ENCODE results near the gene MYLIP. TPM values are rescaled to one million over a fixed set of nuclear protein-coding genes. Genes with fewer than 3 reads are reported as not detected.

MYLIP gene
- total and polyA plus RNA-seq, 2 of the 4 experiments (the other 2 are of a cell fraction) = 1.8 to 3.2 TPM

DNA sequence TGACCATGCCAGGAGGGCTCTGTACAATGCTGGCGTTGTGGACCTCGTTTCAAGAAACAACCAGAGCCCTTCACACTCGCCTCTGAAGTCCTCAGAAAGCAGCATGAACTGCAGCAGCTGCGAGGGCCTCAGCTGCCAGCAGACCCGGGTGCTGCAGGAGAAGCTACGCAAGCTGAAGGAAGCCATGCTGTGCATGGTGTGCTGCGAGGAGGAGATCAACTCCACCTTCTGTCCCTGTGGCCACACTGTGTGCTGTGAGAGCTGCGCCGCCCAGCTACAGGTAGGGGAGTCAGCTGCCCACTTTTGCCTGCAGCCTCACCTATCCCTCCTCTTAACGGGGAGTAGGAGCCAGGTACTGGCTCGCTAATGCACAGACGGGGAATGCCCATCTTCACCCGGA lies 16.2 kb downstream of the MYLIP start:
- Histone ChIP-seq H4K8ac (ENCODE audit: low read depth in 2 of 2, low read length in 2 of 2) (no peak overlapping the region), H3K9me3 (ENCODE audit: control insufficient read depth, insufficient read depth, low read length) (peaks cover 3% of the 10 kb centered on the region; the same call in 1 of the 2 replicates), H3K4me2 (ENCODE audit: low read depth, low read length) (no peak overlapping the region), H2AFZ (replicated peaks; ENCODE audit: low read length, poor library complexity) (no peak overlapping the region), H2AK9ac (replicated peaks; ENCODE audit: low read depth, low read length, poor library complexity) (no peak overlapping the region), H3K56ac (ENCODE audit: extremely low read depth, insufficient read depth, low read length) (no peak overlapping the region), H2BK15ac (ENCODE audit: low read depth, low read length) (no peak overlapping the region), H3K14ac (replicated peaks; ENCODE audit: low read depth, low read length) (no peak overlapping the region), H3K4ac (ENCODE audit: low read depth, low read length) (no peak overlapping the region), H3K23ac (ENCODE audit: low read depth, low read length) (no peak overlapping the region), H4K5ac (ENCODE audit: low read depth, low read length) (no peak overlapping the region), H2BK120ac (ENCODE audit: low read depth, low read length) (no peak overlapping the region), H2AK5ac (ENCODE audit: low read depth, low read length) (no peak overlapping the region), H3K9ac (ENCODE audit: low read depth, low read length) (no peak overlapping the region), H3K4me3 (ENCODE audit: insufficient read depth, low read depth, low read length) (no peak overlapping the region), H3K27ac (ENCODE audit: insufficient read depth, low read length) (no peak overlapping the region), H2BK5ac (ENCODE audit: low read depth, low read length, poor library complexity, severe bottlenecking) (no peak overlapping the region), H3K9me1 (ENCODE audit: insufficient read depth, low read length) (no peaks in the 10 kb centered on the region; the same call in 1 of the 2 replicates), H3K18ac (ENCODE audit: low read depth, low read length) (no peak overlapping the region), H2BK20ac (ENCODE audit: low read depth, low read length) (no peak overlapping the region), H4K91ac (ENCODE audit: insufficient read depth, low read depth, low read length) (no peak overlapping the region), H3K36me3 (ENCODE audit: control insufficient read depth, insufficient read depth, low read length) (peaks cover 47% of the 10 kb centered on the region), H3K79me1 (ENCODE audit: low read depth in 1 of 2, low read length in 2 of 2) (peaks cover under 1 to 3% of the 10 kb centered on the region in 2 experiments; a peak in 2 of 4 replicates), H4K20me1 (ENCODE audit: insufficient read depth, low read length) (peaks cover 4% of the 10 kb centered on the region; the same call in 1 of the 2 replicates), H3K27me3 (ENCODE audit: control insufficient read depth, insufficient read depth, low read length) (peaks cover 8% of the 10 kb centered on the region), H3K4me1 (ENCODE audit: control insufficient read depth, insufficient read depth, low read length) (no peaks in the 10 kb centered on the region; the same call in 1 of the 2 replicates)
- WGBS, 2 experiments (ENCODE audit: extremely low coverage in 2 of 2, insufficient read length in 1 of 2) = 86% methylated on average over 6 of the region's 13 CpGs; no CpG with 5 or more reads in 1 of the 2 experiments
- no peak for ATAC-seq (ENCODE audit: low read depth)
- BruUV-seq (replicated peaks) = no TSS peak
- in situ Hi-C loops (cut with MboI; ENCODE audit: low sequenced_read_pairs) = no loop called here
- no peak for TF ChIP-seq NFE2L2 (IDR thresholded peaks at IDR 0.05; ENCODE audit: low read depth, low read length)
- no peak for TF ChIP-seq CHD1 (IDR thresholded peaks at IDR 0.05; ENCODE audit: low read depth, low read length)
- TF ChIP-seq RAD21 (IDR thresholded peaks at IDR 0.05; ENCODE audit: low read length) = no peak
- no peak for TF ChIP-seq SMC3 (IDR thresholded peaks at IDR 0.05; ENCODE audit: low read depth, low read length)
- no peak for TF ChIP-seq RFX5 (IDR thresholded peaks at IDR 0.05; ENCODE audit: low read depth, low read length)
- TF ChIP-seq, protein P1, sequence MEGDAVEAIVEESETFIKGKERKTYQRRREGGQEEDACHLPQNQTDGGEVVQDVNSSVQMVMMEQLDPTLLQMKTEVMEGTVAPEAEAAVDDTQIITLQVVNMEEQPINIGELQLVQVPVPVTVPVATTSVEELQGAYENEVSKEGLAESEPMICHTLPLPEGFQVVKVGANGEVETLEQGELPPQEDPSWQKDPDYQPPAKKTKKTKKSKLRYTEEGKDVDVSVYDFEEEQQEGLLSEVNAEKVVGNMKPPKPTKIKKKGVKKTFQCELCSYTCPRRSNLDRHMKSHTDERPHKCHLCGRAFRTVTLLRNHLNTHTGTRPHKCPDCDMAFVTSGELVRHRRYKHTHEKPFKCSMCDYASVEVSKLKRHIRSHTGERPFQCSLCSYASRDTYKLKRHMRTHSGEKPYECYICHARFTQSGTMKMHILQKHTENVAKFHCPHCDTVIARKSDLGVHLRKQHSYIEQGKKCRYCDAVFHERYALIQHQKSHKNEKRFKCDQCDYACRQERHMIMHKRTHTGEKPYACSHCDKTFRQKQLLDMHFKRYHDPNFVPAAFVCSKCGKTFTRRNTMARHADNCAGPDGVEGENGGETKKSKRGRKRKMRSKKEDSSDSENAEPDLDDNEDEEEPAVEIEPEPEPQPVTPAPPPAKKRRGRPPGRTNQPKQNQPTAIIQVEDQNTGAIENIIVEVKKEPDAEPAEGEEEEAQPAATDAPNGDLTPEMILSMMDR (conservative IDR thresholded peaks at IDR 0.05; ENCODE audit: low read depth, low read length) = no peak
- TF ChIP-seq MAZ (IDR thresholded peaks at IDR 0.05; ENCODE audit: borderline replicate concordance, low read depth, low read length) = no peak
- no peak for TF ChIP-seq RCOR1 (IDR thresholded peaks at IDR 0.05; ENCODE audit: insufficient replicate concordance, low read length)
- TF ChIP-seq FOS (IDR thresholded peaks at IDR 0.05; ENCODE audit: low read depth, low read length) = no peak
- TF ChIP-seq POLR2A (IDR thresholded peaks at IDR 0.05; ENCODE audit: low read depth, low read length) = no peak
- no peak for TF ChIP-seq MXI1 (IDR thresholded peaks at IDR 0.05; ENCODE audit: borderline replicate concordance, low read depth, low read length)
- POLR2A ChIA-PET (ENCODE audit: unreplicated experiment) = no interaction called here
- DNase-seq = no peak
- CTCF ChIA-PET = no interaction called here
- intact Hi-C loops (cut with micrococcal nuclease) = no loop called here
- dilution Hi-C loops (cut with HindIII; ENCODE audit: low sequenced_read_pairs, unreplicated experiment) = no loop called here
